ENCODE results near the gene OR6F1.
"Not testable (repeated sequence)": the region's sequence is repeated elsewhere in the genome, so short reads cannot be mapped to it uniquely, and the experiment has no call there.

OR6F1 gene

DNA sequence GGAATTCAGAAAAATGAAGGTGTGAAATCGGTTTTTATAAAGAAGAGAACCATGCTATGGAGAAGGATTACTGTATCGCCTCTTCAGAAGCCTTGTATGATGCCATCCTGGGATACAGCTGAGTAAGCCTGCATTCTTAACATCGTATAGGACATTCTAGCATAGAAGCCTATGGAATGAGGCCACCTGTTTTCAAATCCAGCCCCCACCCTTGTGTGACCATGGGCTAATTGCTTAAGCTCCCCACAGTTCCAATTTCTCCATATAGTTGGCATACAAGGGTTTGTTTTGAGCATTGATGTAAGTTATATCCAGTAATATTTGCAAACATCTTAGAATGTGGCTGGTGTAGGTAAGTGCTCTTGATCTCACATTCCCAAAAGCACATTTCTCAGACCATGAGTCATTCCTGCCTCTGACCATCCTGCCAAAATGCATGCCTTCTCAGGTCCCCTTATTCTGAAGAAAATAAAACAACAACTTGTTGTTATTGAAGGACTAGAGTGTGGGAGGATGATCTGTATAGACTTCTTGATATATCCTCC is 30.0 kb upstream of the OR6F1 start:
- TF ChIP-seq, protein P1, sequence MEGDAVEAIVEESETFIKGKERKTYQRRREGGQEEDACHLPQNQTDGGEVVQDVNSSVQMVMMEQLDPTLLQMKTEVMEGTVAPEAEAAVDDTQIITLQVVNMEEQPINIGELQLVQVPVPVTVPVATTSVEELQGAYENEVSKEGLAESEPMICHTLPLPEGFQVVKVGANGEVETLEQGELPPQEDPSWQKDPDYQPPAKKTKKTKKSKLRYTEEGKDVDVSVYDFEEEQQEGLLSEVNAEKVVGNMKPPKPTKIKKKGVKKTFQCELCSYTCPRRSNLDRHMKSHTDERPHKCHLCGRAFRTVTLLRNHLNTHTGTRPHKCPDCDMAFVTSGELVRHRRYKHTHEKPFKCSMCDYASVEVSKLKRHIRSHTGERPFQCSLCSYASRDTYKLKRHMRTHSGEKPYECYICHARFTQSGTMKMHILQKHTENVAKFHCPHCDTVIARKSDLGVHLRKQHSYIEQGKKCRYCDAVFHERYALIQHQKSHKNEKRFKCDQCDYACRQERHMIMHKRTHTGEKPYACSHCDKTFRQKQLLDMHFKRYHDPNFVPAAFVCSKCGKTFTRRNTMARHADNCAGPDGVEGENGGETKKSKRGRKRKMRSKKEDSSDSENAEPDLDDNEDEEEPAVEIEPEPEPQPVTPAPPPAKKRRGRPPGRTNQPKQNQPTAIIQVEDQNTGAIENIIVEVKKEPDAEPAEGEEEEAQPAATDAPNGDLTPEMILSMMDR (IDR thresholded peaks at IDR 0.05; ENCODE audit: low read depth, low read length), result no peak
- no peak for DNase-seq
- no peaks in the 10 kb centered on the region; the same call in 1 of the 2 replicates for H3K9me3 ChIP-seq
- no peaks in the 10 kb centered on the region for H3K4me1 ChIP-seq
- H3K27me3 ChIP-seq, result no peaks in the 10 kb centered on the region
- H3K36me3 ChIP-seq, result no peaks in the 10 kb centered on the region
- no peak overlapping the region for H3K4me3 ChIP-seq (ENCODE audit: low read depth, low read length)

DNA sequence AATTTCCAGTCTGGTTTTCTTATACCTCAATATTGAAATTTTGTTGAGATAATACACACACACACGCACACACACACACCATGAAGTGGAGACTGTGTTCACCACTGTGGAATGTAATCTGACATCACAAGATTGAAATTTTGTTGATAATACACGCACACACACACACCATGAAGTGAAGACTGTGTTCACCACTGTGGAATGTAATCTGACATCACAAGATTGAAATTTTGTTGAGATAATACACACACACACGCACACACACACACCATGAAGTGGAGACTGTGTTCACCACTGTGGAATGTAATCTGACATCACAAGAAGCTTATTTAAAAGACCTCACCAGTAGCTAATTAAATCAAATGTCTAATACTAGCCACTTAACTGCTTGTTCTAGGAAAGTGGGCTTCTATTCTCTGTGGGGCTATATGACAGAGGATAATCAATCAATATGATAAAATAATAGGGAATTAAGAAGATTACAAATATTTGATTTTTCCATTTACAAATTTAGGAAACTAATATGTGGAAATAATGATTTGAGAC is 25.8 kb upstream of the OR6F1 start:
- H3K4me3 ChIP-seq (ENCODE audit: low read depth, low read length); H3K4me1 ChIP-seq; DNase-seq; H3K9me3 ChIP-seq; H3K27me3 ChIP-seq; H3K36me3 ChIP-seq: not testable (repeated sequence)

DNA sequence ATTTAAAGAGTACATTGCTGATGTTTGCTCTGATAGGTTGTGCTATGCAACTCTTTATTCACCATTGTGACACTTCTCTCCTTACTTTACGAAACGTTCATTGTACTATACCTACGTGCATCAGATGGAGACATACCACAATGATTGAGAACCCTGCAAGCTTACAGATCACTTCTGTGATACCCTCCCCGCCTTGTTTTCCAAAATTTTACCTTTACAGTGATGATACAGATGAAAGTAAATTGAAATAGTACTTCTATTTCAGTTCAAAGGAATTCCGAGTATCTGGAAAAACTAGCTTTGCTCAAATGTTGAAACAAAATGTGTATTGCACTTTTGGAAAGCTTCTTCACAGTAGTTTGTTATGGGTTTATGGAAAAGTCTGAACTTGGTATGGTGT is 25.3 kb upstream of the OR6F1 start:
- H3K9me3 ChIP-seq, result no peaks in the 10 kb centered on the region
- TF ChIP-seq, protein P1 (IDR thresholded peaks at IDR 0.05; ENCODE audit: low read depth, low read length), result no peak

DNA sequence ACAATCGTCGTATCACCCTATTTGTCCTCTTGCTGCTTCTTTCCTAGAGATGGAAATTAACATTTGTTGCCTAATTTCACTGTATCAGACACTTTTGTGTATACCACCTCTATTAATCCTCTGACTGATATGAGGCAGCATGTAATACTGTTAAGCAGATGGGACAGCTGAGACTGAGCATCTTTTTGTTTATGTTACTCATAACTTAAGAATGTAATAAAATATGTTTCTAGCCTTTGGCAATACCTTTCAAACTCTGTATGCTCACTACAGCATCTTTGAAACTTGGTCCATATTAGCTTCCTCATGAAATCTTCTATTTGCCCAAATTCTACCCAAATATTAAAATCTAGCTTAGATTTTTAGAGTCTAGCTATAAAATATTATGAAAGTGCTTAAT is 24.3 kb upstream of the OR6F1 start:
- Histone ChIP-seq H3K4me1 (no peaks in the 10 kb centered on the region), H3K36me3 (no peaks in the 10 kb centered on the region), H3K27me3 (no peaks in the 10 kb centered on the region), H3K9me3 (no peaks in the 10 kb centered on the region), H3K4me3 (ENCODE audit: low read depth, low read length) (no peak overlapping the region)
- DNase-seq, result no peak
- TF ChIP-seq, protein P1 (IDR thresholded peaks at IDR 0.05; ENCODE audit: low read depth, low read length), result no peak

More for the DNA sequence above, 25.3 kb upstream of the OR6F1 start:
- Histone ChIP-seq H3K36me3 (no peaks in the 10 kb centered on the region), H3K4me3 (ENCODE audit: low read depth, low read length) (no peak overlapping the region), H3K4me1 (no peaks in the 10 kb centered on the region), H3K27me3 (no peaks in the 10 kb centered on the region)
- DNase-seq, result no peak

DNA sequence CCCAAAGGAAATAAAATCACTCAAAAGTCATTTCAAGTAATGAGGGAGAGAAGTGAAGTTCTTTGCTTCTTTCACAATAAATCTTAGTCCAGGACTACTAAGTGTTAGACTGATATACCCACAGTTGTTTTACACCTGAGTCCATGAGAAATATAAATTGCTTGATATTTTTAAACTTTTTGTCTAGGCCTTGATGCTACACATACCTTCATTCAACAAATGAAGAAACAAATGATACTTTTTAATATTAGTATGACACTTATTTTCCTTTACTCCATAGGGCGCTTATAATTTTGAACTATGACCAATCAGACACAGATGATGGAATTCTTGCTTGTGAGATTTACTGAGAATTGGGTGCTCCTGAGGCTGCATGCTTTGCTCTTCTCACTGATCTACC is 21.9 kb upstream of the OR6F1 start, which contains the start of gene OR14K1:
Gene OR14K1, plus strand, starts transcription at position 301 of the 400 bp plus-strand sequence. Its CDS starts 0 bp downstream, at position 301.
- H3K36me3 ChIP-seq, result no peaks in the 10 kb centered on the region
- H3K27me3 ChIP-seq, result no peaks in the 10 kb centered on the region
- H3K4me1 ChIP-seq, result no peaks in the 10 kb centered on the region
- TF ChIP-seq, protein P1 (IDR thresholded peaks at IDR 0.05; ENCODE audit: low read depth, low read length), result no peak
- H3K4me3 ChIP-seq (ENCODE audit: low read depth, low read length), result no peak within 1 kb of the TSS
- H3K9me3 ChIP-seq, result no peaks in the 10 kb centered on the region
- no peak for DNase-seq

DNA sequence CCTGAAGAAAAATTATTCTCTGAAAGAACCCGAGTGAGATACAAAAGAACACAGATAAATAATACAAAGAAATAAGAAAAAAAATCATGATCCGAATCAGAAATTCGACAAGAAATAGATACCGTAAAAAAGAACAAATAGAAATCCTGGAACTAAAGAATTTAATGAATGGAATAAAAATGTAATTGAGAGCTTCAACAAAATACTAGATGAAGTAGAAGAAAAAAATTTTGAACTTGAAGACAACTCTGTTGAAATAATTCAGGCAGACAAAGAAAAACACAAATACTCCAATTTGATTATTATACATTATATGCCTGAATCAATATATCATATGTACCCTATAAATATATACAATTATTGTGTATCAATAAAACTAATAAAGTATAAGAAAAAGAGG is 4.8 kb upstream of the OR6F1 start:
- no peak for DNase-seq
- TF ChIP-seq, protein P1 (IDR thresholded peaks at IDR 0.05; ENCODE audit: low read depth, low read length), result no peak
- Histone ChIP-seq H3K9me3 (no peaks in the 10 kb centered on the region), H3K27me3 (no peaks in the 10 kb centered on the region), H3K4me1 (no peaks in the 10 kb centered on the region), H3K36me3 (no peaks in the 10 kb centered on the region), H3K4me3 (ENCODE audit: low read depth, low read length) (no peak overlapping the region)

Data from BE2C (cell line).